GM04504 (cell line): Measurements from ENCODE around the gene SDK1.

Source experiments
- DNase-seq: peaks from one replicate; pipeline ENCODE4 v3.0.0-alpha.2; 2012; ENCODE audit warnings: low read depth

SDK1 gene

DNA sequence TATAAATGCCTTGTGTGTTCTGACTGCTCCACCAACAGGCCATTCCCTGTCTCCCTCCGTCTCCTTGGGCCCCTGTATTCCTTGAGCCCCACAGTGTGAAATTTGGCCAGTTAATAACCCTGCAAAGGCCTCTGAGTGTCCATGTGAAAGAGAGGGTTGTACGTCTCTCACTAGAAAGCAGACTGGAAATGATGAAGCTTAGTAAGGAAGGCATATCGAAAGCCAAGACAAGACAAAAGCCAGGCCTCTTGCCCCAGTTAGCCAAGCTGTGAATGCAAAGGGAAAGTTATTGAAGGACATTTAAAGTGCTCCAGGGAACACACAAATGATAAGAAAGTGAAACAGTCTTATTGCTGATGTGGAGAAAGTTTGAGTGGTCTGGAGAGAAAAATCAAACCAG is 680.2 kb downstream of the SDK1 start:
- no peak for DNase-seq

DNA sequence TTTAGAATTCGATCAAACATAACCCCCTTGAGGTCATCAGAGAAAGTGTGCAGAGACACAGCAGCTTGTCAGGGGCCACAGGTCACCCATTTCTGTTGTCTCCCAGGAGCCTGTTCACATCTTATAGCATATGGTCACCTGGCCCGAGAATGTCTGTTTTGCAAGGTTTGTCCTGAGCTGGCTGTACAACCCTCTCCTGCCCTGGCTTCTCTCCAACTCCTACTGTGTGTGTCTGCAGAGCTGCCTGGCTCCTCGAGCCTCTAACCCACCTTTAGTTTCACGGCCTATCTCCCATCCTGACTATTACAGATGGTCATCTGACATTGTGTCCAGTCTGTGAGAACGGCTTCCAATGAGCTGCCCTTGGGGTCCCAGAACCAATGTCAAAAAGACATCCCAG is 683.4 kb downstream of the SDK1 start:
- no peak for DNase-seq

DNA sequence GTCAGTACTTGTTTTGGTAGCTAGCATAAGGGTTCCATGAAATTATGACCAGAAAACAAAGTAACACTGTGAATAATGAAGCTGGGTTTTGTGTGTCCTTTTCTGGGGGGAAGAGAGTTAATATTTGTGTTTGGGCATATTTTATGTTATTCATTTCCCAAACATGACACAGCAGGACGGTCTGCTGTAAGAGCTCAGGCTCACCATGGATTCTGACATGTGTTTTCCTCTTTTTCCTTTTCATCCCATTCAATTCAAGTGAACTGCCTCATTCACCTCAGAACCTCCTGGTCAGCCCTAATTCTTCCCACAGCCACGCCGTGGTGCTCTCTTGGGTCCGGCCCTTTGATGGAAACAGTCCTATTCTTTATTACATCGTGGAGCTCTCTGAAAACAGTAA is 685.9 kb downstream of the SDK1 start:
- DNase-seq: no peak

DNA sequence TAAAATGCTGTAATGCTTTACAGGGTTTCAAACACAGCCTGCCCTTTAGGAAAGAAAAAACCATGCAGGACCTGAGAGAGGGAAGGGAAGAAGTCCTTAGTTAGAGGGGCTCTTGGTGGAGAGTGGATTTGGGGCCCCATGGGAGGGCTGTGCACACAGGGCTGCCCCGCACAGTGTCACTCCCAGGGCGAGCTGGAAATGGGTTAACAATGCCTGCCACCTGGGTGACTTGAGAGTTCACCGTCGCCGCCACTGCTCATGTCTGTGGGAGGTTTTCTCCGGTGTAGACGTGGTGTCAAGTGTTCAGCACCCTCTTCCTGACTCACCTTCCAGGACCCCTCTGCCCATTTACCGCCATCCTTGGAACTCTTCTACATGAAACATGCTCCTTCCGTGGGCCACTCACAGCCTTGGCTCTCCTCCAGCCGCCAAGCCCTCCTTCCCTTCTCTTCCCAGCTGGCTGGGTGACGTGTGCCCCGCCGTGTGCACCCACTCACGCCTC is 686.4 kb downstream of the SDK1 start:
- no peak for DNase-seq

DNA sequence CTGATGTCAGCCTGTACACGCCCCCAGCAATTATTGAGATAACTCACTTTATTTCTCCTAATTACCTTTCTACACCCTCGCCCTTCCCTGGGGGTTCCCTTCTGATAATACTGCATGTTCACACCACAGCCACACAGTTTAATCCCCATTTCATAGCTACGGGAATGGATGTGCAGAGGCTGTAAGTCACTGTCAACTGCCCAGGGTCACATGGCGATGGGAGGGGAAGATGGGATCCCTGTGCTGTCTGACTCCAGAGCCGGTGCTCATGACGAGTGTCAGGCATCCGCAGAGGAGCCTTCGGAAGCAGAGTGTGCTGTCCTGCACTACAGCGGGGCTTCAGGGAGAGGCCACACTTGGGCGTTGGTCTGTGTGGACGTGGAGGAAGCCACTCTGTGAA is 688.7 kb downstream of the SDK1 start:
- no peak for DNase-seq

DNA sequence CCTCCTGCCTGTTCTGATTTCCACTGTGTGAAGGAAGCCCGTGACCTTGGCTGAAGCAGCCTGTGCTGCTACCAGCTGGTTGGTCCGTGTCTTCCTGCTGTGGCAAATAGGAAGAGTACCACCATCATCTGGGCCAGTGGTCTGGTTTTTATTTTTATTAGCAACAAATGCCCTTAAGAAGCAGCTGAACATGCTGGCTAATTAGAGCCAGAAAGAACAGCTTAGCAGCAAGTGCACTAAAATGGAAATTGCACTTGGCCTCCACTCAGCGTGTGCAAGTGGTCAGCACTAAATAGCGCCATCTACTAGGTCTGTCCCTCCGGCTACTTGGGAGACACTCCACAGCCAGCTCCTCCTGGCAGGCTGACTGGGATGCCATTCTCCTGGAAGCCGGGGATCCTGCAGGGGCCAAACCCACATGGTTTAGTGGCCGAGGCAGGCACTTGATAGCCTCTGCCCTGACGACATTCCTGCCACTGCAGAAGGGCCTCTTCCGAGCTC is 690.7 kb downstream of the SDK1 start:
- DNase-seq: no peak

DNA sequence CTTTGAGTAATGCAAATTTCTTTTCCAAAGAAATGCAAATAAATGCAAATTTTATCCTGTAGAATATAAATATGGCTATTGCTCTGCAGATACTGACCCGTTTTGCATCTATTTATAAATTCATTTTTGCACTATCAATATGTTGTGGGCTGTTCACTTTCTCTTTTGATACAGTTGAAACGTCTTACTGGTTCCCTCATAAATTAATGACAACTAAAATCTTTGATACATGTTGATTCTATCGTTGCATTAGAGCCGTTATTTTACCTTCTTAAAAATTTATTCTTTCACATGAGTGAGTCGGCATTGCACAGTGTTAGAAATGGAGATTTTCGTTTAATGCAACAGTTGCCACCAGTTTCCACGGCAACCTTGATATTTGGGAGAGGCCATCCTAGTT is 691.8 kb downstream of the SDK1 start:
- no peak for DNase-seq

DNA sequence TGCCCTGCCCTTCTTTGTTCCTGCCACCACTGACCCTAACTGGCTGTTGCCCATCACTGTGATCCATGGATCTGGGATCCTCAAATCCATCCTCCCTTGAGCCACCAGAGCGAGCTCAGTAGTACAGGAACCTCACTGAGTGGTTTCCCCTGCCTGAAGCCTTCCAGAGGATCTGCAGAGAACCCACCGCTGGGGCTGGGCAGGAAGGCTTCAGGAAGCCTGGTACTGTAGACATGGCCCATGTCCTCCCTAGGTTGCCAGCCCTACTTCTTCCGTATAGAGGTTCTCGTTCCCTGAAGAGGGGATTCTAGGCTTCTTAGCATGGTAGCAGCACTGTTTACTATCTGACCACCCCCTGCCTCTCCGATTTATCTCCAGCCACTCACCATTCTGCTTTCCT is 693.7 kb downstream of the SDK1 start:
- DNase-seq: no peak

DNA sequence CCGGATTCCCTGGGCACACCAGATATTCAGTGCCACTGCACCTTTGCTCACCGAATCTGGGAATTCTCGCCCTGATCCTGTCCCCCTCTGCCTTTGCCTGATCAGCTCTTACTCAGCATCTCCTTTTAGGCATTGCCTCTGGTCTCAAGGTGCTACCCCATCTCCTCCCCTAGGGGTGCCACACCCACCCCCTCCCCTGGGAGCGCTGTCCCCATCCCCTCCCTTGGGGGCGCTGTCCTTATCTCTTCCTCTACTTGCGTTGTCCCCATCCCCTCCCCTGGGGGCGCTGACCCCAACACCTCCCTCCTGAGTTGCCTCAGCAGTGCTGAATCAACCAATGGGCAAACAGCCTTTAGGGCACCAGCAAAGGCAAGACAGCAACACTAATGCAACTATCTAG is 694.1 kb downstream of the SDK1 start:
- no peak for DNase-seq

DNA sequence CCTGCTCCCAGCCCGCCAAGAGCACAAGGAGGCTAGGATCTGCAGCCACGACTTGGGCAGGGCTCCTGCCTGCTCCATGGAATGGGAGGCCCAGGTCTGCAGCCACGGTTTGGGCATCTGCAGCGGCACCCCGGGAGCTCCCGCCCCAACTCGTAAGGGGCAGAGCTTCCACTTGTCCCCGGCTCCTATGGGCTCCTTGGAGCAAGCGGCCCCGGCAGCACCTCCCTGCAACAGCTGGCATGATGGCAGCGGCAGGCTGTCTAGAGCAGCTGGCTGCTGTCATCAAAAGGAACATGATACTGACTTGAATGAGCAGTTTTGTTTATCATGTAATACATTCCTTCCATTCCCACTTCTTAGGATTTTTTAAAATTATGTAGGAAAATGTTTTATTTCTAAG is 697.0 kb downstream of the SDK1 start:
- DNase-seq: no peak

DNA sequence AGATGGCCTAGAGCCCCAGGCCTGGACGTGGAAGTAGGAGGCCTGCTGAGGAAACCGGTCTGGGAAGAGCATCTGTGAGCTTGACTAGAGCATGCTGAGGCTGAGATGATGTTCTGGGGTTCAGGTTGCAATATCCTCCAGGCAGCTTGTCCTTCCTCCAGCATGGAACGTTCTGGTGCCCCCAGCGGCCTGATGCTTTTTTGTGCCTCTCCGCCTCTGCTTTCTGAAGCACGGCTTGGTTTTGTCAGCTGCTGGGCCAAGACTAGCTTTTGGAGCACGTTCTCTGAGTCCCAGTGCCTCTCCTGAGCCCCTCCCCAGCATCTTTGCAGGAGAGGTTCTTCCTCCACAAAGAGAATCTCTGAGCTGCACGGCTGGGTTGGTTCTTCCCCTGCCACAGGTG is 699.1 kb downstream of the SDK1 start:
- DNase-seq: no peak

DNA sequence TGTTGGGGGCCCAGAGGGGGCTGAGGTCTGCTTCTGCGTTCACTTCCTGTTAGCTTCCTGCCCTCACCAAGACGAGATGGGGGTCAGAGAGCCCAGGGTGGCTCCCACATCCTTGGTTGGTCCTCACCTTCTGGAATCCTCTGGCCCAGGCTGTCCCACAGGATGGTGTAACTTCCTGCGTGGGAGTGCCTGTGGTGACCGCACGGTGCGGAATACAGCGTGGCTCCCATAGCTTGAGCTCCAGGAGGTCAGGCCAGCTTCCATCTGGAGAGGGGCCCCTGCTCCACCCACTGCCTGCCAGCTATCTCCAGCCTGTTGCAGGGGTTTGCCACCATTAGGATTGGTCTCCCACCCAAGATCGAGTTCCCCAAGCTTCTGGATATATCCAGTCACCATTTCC is 699.9 kb downstream of the SDK1 start:
- no peak for DNase-seq

DNA sequence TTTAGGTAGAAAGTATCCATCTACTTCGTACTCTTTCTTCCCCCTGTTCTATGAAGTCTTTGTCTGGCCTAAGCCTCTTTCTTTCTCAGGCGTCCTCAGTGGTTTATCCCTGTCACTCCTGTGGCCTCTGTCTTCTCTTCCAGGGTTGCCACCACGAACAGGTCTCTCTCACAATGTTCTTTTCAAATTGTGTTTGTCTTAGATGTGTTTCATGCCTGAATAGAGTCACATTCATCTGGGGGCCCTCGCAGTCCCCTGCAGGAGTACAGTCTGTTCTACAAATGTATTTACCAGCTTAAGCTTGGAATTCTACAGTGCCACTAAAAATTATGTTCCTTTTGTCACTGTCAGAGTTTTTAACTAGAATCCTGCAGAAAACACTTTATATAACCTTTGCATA is 700.7 kb downstream of the SDK1 start:
- no peak for DNase-seq

DNA sequence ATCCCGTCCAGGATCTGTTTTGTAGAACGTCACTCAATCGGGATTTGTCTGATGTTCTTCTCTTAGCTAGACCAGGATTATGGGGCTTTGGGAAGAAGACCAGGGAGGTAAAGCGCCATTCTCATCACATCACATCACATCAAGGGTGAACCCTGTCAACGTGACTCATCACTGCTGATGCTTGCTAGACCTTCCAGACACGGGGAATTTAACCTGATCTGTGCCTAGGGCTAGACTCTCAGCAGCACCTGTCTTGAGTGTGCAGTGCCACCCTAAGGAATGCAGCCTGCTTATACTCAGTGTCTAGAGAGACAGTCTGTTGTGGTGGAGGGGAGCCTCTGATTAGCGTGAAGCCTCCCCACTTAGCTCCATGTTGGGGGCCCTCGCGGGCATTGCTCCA is 702.5 kb downstream of the SDK1 start:
- DNase-seq: no peak

DNA sequence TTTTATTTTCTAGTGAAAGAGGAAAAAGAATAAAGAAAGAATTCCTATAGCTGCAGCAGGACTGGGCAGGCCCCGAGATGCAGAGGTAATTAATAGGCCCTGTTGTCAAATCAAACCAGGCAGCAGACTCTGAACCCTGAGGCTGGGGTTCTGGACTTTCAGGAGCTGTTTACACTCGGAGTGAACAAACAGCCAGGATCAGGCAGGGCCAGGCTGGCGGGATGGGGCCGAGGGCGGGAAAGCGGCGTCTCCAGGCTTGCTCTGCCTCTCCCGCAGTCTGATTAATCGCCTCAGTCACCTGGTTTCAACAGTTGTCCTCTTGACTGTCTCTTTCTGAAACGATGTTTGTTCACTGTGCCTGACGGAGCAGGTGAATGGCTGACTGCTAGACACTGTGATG is 705.6 kb downstream of the SDK1 start:
- no peak for DNase-seq

DNA sequence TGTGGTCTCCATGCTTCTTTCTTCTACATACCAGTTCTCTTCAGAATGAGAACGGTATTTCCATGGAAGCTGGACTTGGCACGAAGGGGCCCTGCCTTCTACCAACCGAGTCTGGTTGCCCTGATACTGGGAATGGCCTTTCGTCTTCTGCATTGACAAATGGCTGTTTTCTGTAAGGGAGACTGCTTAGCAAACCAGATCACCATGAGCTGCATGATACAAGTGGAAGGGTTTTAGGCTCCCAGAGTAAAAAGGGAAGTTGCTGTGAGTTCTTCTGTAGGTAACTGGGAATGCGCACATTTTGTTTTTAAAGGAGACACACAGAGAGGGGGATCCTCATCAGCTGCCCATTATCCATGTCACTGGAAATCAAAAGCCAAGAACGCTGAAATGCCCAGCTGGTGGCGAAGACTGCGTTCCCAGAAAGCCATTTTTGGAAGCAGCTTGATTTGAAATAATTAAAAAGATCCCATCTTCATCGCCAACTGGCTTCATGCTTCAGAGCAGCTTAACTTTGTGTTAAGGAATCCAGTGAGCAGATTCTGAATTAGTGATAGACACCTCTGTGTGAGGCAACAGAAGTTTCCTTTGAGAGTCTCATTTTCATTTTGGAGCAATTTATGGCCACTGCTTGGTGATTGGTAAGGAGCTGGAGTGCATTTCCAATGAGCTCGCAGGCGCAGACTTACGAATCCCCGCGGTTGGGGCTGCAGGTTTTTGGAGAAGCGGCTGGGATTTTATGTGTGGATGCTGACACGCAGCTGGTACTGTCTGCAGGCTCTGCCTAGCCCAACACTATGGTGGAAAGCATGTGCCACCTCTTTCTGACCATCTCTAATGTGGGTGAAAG is 708.4 kb downstream of the SDK1 start:
- no peak for DNase-seq

DNA sequence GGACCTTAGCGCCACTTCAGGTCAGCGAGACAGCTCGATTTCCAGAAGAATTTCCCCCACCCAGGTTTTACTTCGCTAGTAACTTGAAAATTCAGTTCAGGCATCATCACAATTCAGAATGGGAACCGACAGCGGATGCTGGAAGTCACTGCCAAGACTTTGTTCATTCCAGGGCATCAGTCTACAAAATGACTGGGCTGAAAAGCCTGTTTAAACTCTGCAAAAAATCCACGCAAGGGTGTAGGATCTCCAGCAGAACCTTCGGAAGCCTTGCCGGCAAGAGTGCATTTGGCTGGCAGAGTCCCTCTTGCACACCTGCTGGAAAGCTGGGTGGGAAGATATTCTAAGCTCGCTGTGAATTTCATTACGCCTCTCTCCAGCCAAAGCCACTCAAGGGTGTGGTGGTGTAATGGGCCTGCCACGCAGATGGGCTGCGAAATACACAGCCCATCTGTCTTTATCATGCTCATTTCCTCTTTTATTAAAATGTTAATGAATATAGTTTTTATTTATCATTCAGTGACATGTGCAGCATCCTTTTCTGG is 709.1 kb downstream of the SDK1 start:
- DNase-seq: no peak

DNA sequence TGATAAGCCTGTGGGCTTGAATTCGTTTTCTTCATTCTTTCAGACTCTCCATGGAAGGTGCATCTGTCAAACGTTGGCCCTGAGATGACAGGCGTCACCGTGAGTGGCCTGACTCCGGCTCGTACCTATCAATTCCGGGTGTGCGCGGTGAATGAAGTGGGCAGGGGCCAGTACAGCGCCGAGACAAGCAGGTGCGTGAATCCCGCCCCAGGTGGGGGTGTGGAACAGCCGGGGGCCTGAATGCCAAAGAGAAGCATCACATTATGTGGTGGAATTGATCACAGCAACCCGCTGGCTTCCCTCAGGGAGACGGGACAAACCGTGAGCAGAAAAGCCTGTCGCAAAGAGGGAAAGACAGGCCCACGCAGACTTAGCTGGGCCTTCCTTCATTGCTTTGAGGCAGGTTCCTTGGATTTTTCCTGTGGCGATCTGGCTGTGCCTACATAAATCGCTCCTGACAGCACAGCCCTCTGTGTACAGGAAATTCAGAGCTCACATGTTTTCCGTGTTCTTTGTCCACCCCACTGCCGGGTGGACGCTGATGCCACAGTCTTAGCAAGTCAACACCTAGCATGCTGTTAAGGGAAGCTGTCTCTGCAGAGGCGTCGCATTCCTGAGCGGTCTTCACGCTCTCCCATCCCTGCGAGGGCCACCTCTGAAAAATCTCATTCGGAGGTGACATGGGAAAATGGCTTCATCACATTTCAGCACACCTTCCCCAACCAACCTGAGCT is 710.0 kb downstream of the SDK1 start:
- DNase-seq: no peak

DNA sequence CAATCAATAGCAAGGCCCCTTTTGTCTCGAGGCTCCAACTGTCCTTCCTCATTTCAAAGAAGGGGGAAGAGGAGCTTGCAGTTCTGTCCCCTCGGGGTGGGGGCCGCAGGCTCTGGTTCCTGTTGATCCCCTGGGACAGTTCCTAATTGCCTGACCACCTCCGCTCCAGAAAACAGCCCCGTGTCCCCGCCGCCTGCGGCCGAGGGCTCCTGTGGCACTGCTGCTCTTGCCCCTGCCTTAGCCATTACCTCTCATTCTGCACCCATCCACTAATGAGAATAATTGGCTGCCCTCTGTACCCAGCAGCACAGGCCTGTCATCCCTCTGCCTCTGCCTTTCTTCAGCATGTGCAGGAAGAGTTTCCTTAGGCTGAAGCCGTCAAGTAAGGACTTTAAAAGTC is 712.7 kb downstream of the SDK1 start:
- no peak for DNase-seq

DNA sequence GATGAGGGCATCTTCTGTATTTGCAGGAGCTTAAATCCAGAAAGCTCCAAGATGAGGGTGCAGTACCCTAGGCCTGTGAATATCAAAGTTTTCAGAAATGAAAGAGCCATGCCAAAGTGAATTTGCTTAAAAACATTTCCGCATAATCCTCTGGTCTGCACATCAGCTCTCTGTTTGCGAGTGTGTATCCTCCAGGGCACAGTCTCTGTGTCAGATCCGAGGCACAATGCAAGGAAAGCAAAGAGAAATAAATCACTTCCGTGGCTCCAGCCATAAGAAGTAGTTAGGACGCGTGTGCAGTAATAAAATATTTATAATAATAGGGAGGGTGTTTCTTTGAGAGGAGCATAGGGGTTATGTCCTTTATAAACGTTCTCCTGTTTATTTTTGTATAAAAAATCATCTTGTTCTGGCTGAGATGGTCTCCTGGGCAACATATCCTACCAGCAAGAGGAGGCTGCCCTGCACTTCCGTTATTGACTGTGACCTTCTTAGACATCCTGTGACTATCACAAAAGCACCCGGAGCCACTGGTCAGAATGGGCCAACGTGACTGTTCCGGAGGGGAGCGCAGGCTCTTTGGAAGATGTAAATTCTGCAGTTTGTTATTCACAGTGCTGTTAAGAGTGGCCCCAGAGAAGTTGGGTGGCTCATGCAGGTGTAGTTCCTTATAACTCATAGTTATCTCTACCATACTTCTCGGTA is 713.4 kb downstream of the SDK1 start:
- DNase-seq: no peak

DNA sequence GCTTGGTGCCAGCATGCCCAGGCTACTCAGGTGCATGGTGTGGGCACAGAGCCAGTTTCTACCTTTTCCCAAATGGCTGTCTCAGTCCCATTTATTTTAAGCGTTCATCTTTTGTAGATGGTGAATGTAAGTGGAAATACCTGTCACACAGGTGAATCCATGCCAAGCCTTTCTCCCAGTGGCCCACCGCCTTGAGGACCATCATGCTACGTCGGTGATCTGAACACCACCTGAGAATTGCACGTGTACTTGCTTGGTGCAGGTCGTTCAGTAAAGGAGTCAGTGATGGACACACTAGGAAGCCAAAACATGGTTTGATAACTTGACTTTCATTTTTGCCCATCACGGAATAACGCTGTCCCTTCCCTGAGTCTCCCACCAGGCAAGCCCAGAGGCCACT is 714.3 kb downstream of the SDK1 start:
- no peak for DNase-seq

DNA sequence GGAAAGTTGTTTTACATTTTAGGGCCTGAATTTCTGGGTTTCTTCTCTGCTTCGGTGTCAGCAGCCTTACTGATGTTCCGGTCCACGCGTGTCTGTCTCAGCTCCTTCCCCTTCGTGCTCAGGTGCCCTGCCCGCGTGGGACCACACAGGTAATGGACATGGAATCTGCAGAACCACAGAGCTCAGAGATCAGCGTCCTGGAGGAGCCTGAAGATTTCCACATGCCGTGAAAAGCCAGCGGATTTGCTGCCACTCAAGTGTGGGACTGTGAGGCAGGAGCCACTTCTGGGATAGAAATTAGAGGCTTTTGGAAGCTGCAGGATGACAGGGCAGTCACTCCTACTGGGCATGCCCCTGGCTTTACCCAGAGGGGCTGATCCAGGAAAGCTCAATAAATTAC is 714.9 kb downstream of the SDK1 start:
- DNase-seq: no peak
